Smooth muscle cell (in vitro differentiated cells): ENCODE data around the gene EMC1. TPM values are rescaled to one million over a fixed set of nuclear protein-coding genes. Genes with fewer than 3 reads are reported as not detected.

ENCODE experiments used
- DNase-seq: peaks from one replicate; lab custom pipeline; 2025; ENCODE audit not compliant: unreplicated experiment; lab: John Stamatoyannopoulos, UW
- H2AFZ ChIP-seq: fragments of 200-600 bp; sonication (generic); 2 replicates; pipeline ENCODE4 v1.6.0; 2016; ENCODE audit warnings: antibody characterized with exemption, low read depth, mild to moderate bottlenecking
- H3F3A ChIP-seq: fragments of 200-600 bp; sonication (generic); 2 replicates; pipeline ENCODE4 v1.6.0; 2017; ENCODE audit warnings: antibody characterized with exemption, low read depth
- H3K27ac ChIP-seq: fragments of 200-600 bp; sonication (generic); 2 replicates; pipeline ENCODE4 v1.5.1; 2016; ENCODE audit warnings: low read depth, mild to moderate bottlenecking
- H3K27me3 ChIP-seq: fragments of 200-600 bp; sonication (generic); 2 replicates; pipeline ENCODE4 v1.6.1; 2016; ENCODE audit warnings: low read depth, mild to moderate bottlenecking
- H3K36me3 ChIP-seq: fragments of 200-600 bp; sonication (generic); 2 replicates; pipeline ENCODE4 v1.5.1; 2016; ENCODE audit warnings: low read depth
- H3K4me1 ChIP-seq: fragments of 200-600 bp; sonication (generic); 2 replicates; pipeline ENCODE4 v1.5.1; 2016; ENCODE audit warnings: low read depth
- H3K4me2 ChIP-seq: fragments of 200-600 bp; sonication (generic); 2 replicates; pipeline ENCODE4 v1.6.0; 2016; ENCODE audit warnings: mild to moderate bottlenecking
- H3K4me3 ChIP-seq: fragments of 200-600 bp; sonication (generic); 2 replicates; pipeline ENCODE4 v1.5.1; 2016; ENCODE audit warnings: mild to moderate bottlenecking
- H3K79me2 ChIP-seq: fragments of 200-600 bp; sonication (generic); 2 replicates; pipeline ENCODE4 v1.6.0; 2016; ENCODE audit warnings: low read depth, mild to moderate bottlenecking
- H3K9ac ChIP-seq: fragments of 200-600 bp; sonication (generic); 2 replicates; pipeline ENCODE4 v1.6.0; 2016; ENCODE audit warnings: low read depth
- H3K9me3 ChIP-seq: fragments of 200-600 bp; sonication (generic); replicated peaks from 2 replicates; pipeline ENCODE4 v1.5.1; 2016; ENCODE audit warnings: low read depth
- H4K20me1 ChIP-seq: fragments of 200-600 bp; sonication (generic); 2 replicates; pipeline ENCODE4 v1.6.0; 2016; ENCODE audit warnings: low read depth
- CTCF ChIP-seq: fragments of 200-600 bp; sonication (generic); IDR thresholded peaks from 2 replicates; pipeline ENCODE4 v1.5.1; 2017; ENCODE audit warnings: borderline replicate concordance, mild to moderate bottlenecking, antibody characterized with exemption; ENCODE audit not compliant: insufficient read depth, poor library complexity, severe bottlenecking
- WGBS: methylation state at CpG from one replicate; pipeline ENCODE4 v1.1.7; 2016; ENCODE audit warnings: low lambda C conversion rate; 5-methylcytosine and 5-hydroxymethylcytosine counted together
- polyA plus RNA-seq: library from polyadenylated mRNA; unstranded; fragments of >200 nt; fragmentation: Nextera tagmentation; extraction: Ambion mirVana; gene quantifications from 2 replicates; pipeline ENCODE4 v1.2.1, GENCODE V29; 2016
- total RNA-seq: library from RNA; depleted of rRNA; stranded (reverse); fragments of >200 nt; gene quantifications from 2 replicates; pipeline ENCODE4 v1.2.3, GENCODE V29; 2014

EMC1 gene
- total and polyA plus RNA-seq, 2 experiments from 2014 or later: 48.8 to 54.4 TPM

GRCh38 chr1:19229828-19230325 is 21.4 kb downstream of the EMC1 start:
- H3K79me2 ChIP-seq: no peaks in the 10 kb centered on the region
- H3K4me3 ChIP-seq: no peak overlapping the region
- no peaks in the 10 kb centered on the region for H3K9me3 ChIP-seq
- H3K27ac ChIP-seq: no peak overlapping the region
- no peaks in the 10 kb centered on the region for H3K4me1 ChIP-seq
- H3K27me3 ChIP-seq: no peaks in the 10 kb centered on the region
- no peak overlapping the region for H2AFZ ChIP-seq
- TF ChIP-seq CTCF: no peak
- H3K4me2 ChIP-seq: no peak overlapping the region
- WGBS: 95% methylated on average over 6 of the region's 6 CpGs
- no peaks in the 10 kb centered on the region for H4K20me1 ChIP-seq
- peaks cover 25% of the 10 kb centered on the region for H3K36me3 ChIP-seq
- no peak for DNase-seq
- no peaks in the 10 kb centered on the region for H3F3A ChIP-seq
- no peak overlapping the region for H3K9ac ChIP-seq

- Histone ChIP-seq H3K9me3 (no peaks in the 10 kb centered on the region), H3K4me3 (no peak overlapping the region), H3K4me1 (no peaks in the 10 kb centered on the region), H3K9ac (no peak overlapping the region), H3K4me2 (no peak overlapping the region), H3F3A (no peaks in the 10 kb centered on the region), H3K36me3 (peaks cover 25% of the 10 kb centered on the region), H4K20me1 (no peaks in the 10 kb centered on the region), H3K79me2 (no peaks in the 10 kb centered on the region), H3K27me3 (no peaks in the 10 kb centered on the region), H3K27ac (no peak overlapping the region), H2AFZ (no peak overlapping the region)
- WGBS: 100% methylated on average over 3 of the region's 3 CpGs
- no peak for DNase-seq
- TF ChIP-seq CTCF: no peak
Measured at GRCh38 chr1:19229229-19229628, 22.1 kb downstream of the EMC1 start.

DNA sequence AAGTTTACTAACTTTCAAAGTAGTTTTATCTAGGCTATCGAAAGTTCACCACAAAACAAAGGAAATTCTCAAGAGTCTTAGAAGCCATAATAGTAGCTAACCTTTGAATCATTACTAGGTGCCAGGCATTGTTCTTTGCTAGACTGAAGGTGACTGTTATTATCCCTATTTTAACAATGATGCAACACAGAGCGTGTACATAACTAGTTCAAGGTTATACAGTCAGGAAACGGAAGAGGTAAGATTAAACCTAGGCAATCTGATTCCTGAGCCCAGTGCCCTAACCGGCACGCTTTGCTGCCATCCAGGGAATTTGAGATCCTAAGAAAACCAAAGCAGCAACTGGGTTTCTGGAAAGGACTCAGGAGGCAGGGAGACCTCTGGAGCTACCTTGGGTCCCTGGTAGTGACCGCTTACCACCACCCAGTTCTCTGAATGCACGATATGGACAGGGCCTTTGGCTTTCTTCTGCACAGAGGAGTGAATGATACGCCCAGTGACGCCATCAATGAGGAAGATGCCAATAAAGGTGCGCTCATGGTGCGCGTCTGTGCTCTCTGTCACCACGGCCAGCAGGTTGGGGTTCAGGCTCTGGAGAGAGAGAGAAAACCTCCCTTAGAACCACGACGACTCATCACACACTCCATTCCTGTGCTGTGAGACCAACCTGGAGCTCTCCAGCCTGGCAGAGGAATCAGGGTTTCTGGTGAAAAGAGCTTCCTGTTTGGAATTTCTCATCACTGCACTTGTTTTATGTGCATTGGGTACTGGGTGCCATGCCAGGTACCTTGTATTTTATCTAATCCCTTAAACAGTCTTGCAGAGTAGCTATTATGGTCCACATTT is 28.1 kb downstream of the EMC1 start:
- H3K4me3 ChIP-seq: no peak overlapping the region
- no peaks in the 10 kb centered on the region for H3K27me3 ChIP-seq
- no peak for TF ChIP-seq CTCF
- H4K20me1 ChIP-seq: peaks cover 16% of the 10 kb centered on the region
- no peak overlapping the region for H3K9ac ChIP-seq
- H3F3A ChIP-seq: no peaks in the 10 kb centered on the region
- no peak overlapping the region for H2AFZ ChIP-seq
- no peaks in the 10 kb centered on the region for H3K9me3 ChIP-seq
- H3K36me3 ChIP-seq: peaks cover 3% of the 10 kb centered on the region
- no peak overlapping the region for H3K4me2 ChIP-seq
- no peak for DNase-seq
- no peaks in the 10 kb centered on the region for H3K4me1 ChIP-seq
- 91% methylated on average over 15 of the region's 15 CpGs for WGBS
- no peaks in the 10 kb centered on the region for H3K79me2 ChIP-seq
- H3K27ac ChIP-seq: no peak overlapping the region
